ENCODE measurements around the gene CELF4.

DNA sequence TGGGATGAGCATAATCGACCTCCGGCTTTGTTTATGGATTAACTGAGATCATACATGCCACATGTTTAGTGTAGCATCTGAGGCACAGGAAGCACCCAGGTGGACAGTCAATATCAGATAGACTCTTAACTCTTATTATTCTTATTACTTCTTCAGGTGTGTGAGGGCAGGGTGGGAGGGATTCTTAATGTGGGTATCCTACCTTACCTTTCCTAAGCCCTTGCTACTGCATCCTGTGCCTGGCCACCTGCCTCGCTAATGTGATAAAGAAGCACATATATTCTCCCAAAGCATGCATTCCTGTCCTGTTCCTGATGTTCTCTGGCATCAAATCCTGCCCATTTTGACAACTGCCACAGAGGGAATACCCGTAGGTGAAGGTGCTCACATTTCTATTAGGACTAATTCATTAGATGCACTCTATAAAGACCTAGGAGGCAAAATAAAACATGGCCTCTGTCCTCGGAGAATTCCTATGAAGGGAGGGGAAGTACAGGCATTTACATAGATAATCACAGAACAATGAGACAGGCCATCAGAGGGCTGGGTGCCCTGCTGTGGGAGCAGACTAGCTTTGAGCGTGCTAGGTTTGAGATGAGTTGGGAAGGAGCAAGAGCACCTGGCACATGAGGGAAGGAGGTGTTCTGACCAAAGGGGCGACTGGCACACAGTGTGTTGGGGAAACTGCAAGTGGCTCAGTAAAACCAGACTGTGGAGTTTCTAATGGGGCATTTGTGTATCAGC, 19.5 kb upstream of the CELF4 start:
- no peak for TF ChIP-seq POLR2A (IDR thresholded peaks at IDR 0.05)
- TF ChIP-seq, protein P1, sequence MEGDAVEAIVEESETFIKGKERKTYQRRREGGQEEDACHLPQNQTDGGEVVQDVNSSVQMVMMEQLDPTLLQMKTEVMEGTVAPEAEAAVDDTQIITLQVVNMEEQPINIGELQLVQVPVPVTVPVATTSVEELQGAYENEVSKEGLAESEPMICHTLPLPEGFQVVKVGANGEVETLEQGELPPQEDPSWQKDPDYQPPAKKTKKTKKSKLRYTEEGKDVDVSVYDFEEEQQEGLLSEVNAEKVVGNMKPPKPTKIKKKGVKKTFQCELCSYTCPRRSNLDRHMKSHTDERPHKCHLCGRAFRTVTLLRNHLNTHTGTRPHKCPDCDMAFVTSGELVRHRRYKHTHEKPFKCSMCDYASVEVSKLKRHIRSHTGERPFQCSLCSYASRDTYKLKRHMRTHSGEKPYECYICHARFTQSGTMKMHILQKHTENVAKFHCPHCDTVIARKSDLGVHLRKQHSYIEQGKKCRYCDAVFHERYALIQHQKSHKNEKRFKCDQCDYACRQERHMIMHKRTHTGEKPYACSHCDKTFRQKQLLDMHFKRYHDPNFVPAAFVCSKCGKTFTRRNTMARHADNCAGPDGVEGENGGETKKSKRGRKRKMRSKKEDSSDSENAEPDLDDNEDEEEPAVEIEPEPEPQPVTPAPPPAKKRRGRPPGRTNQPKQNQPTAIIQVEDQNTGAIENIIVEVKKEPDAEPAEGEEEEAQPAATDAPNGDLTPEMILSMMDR (IDR thresholded peaks at IDR 0.05): no peak

All from lower leg skin (tissue), 3 donors.